ENCODE data around the gene SP1. TPM values are rescaled to one million over a fixed set of nuclear protein-coding genes. Genes with fewer than 3 reads are reported as not detected.

Gene SP1
- total and polyA plus RNA-seq, 9 of the 15 experiments (the other 6 are each of a cell fraction or from before 2014, with no cell fraction given), result 8.0 to 65.5 (median 41.6) TPM

DNA sequence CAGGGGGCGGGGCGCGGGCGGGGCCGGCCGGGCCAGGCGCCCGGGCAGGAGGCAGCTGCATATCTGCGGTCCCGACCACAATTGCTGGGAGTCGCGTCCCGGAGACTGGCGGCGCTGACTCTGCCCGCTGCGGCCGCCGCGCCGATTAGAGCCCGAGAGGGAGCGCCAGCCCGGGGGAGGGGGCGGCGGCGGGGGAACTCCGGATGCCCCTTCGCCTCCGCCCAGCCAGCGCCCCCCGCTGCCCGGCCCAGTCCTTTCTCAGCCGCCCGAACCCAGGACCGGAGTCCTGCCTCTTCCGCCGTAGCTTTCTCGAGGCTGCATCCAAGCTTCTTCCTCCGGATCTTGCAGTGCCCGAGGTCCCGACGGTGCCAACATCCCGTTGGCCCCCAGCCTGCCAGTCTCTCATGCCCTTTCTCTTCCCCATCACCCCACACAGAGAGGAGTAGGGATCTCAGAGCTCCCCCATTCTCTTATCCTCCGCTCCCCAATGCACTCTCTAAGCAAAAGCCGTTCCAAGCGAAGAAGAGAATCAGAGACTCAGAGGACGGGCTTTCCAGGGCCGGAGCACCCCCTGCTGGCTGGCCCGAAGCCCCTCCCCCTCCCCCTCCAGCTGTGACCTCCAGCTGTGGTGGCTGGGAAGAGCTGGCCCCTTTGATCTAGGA is 35.0 kb upstream of the SP1 start (continued):
- TF ChIP-seq THAP7 (CRISPR knock-in tag; IDR thresholded peaks at IDR 0.05) (no peak), HLTF (IDR thresholded peaks at IDR 0.05) (peak; percentile 61; the same call in 1 of the 2 replicates), CBFA2T2 (conservative IDR thresholded peaks at IDR 0.05) (no peak), OTX1 (CRISPR knock-in tag; IDR thresholded peaks at IDR 0.05) (no peak), HOXB6 (CRISPR knock-in tag; IDR thresholded peaks at IDR 0.05; ENCODE audit: borderline replicate concordance) (no peak), CBX1 (IDR thresholded peaks at IDR 0.05; ENCODE audit: low read depth) (no peak), MAFF (IDR thresholded peaks at IDR 0.05; ENCODE audit: low read length) (no peak), CUX1 (CRISPR knock-in tag; IDR thresholded peaks at IDR 0.05) (no peak), ZBED1 (IDR thresholded peaks at IDR 0.05) (no peak), ZEB2 (IDR thresholded peaks at IDR 0.05) (0 out of 2 replicates have a peak, but pooled peaks have one; percentile 29), MAFG (tag; conservative IDR thresholded peaks at IDR 0.05) (no peak), FOXJ3 (CRISPR knock-in tag; IDR thresholded peaks at IDR 0.05) (no peak), SNAPC5 (CRISPR knock-in tag; IDR thresholded peaks at IDR 0.05) (no peak), RFX7 (CRISPR knock-in tag; IDR thresholded peaks at IDR 0.05) (no peak), NFIX (CRISPR knock-in tag; IDR thresholded peaks at IDR 0.05; ENCODE audit: low read depth) (no peak), CHD1 (IDR thresholded peaks at IDR 0.05; ENCODE audit: low read length) (no peak)
- TF ChIP-seq, protein P1, sequence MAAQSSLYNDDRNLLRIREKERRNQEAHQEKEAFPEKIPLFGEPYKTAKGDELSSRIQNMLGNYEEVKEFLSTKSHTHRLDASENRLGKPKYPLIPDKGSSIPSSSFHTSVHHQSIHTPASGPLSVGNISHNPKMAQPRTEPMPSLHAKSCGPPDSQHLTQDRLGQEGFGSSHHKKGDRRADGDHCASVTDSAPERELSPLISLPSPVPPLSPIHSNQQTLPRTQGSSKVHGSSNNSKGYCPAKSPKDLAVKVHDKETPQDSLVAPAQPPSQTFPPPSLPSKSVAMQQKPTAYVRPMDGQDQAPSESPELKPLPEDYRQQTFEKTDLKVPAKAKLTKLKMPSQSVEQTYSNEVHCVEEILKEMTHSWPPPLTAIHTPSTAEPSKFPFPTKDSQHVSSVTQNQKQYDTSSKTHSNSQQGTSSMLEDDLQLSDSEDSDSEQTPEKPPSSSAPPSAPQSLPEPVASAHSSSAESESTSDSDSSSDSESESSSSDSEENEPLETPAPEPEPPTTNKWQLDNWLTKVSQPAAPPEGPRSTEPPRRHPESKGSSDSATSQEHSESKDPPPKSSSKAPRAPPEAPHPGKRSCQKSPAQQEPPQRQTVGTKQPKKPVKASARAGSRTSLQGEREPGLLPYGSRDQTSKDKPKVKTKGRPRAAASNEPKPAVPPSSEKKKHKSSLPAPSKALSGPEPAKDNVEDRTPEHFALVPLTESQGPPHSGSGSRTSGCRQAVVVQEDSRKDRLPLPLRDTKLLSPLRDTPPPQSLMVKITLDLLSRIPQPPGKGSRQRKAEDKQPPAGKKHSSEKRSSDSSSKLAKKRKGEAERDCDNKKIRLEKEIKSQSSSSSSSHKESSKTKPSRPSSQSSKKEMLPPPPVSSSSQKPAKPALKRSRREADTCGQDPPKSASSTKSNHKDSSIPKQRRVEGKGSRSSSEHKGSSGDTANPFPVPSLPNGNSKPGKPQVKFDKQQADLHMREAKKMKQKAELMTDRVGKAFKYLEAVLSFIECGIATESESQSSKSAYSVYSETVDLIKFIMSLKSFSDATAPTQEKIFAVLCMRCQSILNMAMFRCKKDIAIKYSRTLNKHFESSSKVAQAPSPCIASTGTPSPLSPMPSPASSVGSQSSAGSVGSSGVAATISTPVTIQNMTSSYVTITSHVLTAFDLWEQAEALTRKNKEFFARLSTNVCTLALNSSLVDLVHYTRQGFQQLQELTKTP (IDR thresholded peaks at IDR 0.05; ENCODE audit: low read depth in 1 of 2, partially characterized antibody in 2 of 2), result peak in 1 of 2 experiments; percentile 100
- TF ChIP-seq, protein P2, sequence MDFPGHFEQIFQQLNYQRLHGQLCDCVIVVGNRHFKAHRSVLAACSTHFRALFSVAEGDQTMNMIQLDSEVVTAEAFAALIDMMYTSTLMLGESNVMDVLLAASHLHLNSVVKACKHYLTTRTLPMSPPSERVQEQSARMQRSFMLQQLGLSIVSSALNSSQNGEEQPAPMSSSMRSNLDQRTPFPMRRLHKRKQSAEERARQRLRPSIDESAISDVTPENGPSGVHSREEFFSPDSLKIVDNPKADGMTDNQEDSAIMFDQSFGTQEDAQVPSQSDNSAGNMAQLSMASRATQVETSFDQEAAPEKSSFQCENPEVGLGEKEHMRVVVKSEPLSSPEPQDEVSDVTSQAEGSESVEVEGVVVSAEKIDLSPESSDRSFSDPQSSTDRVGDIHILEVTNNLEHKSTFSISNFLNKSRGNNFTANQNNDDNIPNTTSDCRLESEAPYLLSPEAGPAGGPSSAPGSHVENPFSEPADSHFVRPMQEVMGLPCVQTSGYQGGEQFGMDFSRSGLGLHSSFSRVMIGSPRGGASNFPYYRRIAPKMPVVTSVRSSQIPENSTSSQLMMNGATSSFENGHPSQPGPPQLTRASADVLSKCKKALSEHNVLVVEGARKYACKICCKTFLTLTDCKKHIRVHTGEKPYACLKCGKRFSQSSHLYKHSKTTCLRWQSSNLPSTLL (IDR thresholded peaks at IDR 0.05), result no peak
